ENCODE results near the gene LOC128125822.

- TF ChIP-seq EZH2 (IDR thresholded peaks at IDR 0.05; ENCODE audit: borderline replicate concordance, low read length): no peak
- TF ChIP-seq, protein P1, sequence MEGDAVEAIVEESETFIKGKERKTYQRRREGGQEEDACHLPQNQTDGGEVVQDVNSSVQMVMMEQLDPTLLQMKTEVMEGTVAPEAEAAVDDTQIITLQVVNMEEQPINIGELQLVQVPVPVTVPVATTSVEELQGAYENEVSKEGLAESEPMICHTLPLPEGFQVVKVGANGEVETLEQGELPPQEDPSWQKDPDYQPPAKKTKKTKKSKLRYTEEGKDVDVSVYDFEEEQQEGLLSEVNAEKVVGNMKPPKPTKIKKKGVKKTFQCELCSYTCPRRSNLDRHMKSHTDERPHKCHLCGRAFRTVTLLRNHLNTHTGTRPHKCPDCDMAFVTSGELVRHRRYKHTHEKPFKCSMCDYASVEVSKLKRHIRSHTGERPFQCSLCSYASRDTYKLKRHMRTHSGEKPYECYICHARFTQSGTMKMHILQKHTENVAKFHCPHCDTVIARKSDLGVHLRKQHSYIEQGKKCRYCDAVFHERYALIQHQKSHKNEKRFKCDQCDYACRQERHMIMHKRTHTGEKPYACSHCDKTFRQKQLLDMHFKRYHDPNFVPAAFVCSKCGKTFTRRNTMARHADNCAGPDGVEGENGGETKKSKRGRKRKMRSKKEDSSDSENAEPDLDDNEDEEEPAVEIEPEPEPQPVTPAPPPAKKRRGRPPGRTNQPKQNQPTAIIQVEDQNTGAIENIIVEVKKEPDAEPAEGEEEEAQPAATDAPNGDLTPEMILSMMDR (conservative IDR thresholded peaks at IDR 0.05 in 1 of 2, IDR thresholded peaks at IDR 0.05 in 1 of 2; ENCODE audit: extremely low read depth in 1 of 2, insufficient read depth in 1 of 2, low read depth in 1 of 2, low read length in 2 of 2): no peak
Observed at GRCh38 chr6:63584566-63584965, 12.3 kb downstream of the LOC128125822 start.

Data from mammary epithelial cell (primary cell).